Fibroblast of pulmonary artery (primary cell): ENCODE measurements around the gene PHOSPHO2.
A peak's percentile ranks its signal among the peaks of the same experiment; 100 is the strongest.

Experiments
- DNase-seq: peaks from one replicate; pipeline ENCODE4 v3.0.0-alpha.2; 2010; ENCODE audit warnings: low read depth
- H3K4me3 ChIP-seq: replicated peaks from 2 replicates; pipeline ENCODE4 v1.5.1; 2011; ENCODE audit warnings: low read depth, mild to moderate bottlenecking, control low read depth, low read length, moderate library complexity
- CTCF ChIP-seq: IDR thresholded peaks from 2 replicates; pipeline ENCODE4 v1.5.1; 2011; ENCODE audit warnings: mild to moderate bottlenecking, control low read depth, low read length, inconsistent platforms; ENCODE audit errors: missing control alignments

Gene PHOSPHO2

GRCh38 chr2:169715379-169716237 lies 21.3 kb downstream of the PHOSPHO2 start:
- no peak for DNase-seq
- no peak for TF ChIP-seq CTCF
- peak overlapping the region; percentile 18 for H3K4me3 ChIP-seq

GRCh38 chr2:169716238-169716886 lies 22.1 kb downstream of the PHOSPHO2 start:
- peak; percentile 41 for DNase-seq
- no peak for TF ChIP-seq CTCF
- H3K4me3 ChIP-seq: no peak overlapping the region

- no peak for TF ChIP-seq CTCF
- H3K4me3 ChIP-seq: no peak overlapping the region
- DNase-seq: peak; percentile 64
Measured at GRCh38 chr2:169716938-169717690, 22.8 kb downstream of the PHOSPHO2 start.

GRCh38 chr2:169717691-169718063 lies 23.4 kb downstream of the PHOSPHO2 start:
- TF ChIP-seq CTCF: no peak
- DNase-seq: no peak
- H3K4me3 ChIP-seq: no peak overlapping the region

GRCh38 chr2:169718930-169719504 lies 24.7 kb downstream of the PHOSPHO2 start:
- no peak for TF ChIP-seq CTCF
- no peak overlapping the region for H3K4me3 ChIP-seq
- no peak for DNase-seq

- DNase-seq: no peak
- no peak for TF ChIP-seq CTCF
- no peak overlapping the region for H3K4me3 ChIP-seq
Measured at GRCh38 chr2:169721016-169721415, 26.7 kb downstream of the PHOSPHO2 start.
